Epithelial cell of esophagus (primary cell): ENCODE data around the gene GPRC6A.

Experiments
- DNase-seq: peaks from one replicate; pipeline ENCODE4 v3.0.0; 2010; ENCODE audit warnings: low read depth
- H3K4me3 ChIP-seq: 2 replicates; pipeline ENCODE4 v1.5.1; 2011; ENCODE audit warnings: mild to moderate bottlenecking, low read length, control low read depth
- CTCF ChIP-seq: IDR thresholded peaks from 2 replicates; pipeline ENCODE4 v1.5.1; 2011; ENCODE audit warnings: low read depth, mild to moderate bottlenecking, low read length, control low read depth, inconsistent platforms; ENCODE audit not compliant: insufficient read depth; ENCODE audit errors: missing control alignments

GPRC6A gene

GRCh38 chr6:116773886-116774285 lies 55.0 kb downstream of the GPRC6A start:
- TF ChIP-seq CTCF, result no peak
- DNase-seq, result no peak
- no peak overlapping the region for H3K4me3 ChIP-seq

- DNase-seq, result no peak
- TF ChIP-seq CTCF, result no peak
- H3K4me3 ChIP-seq, result no peak overlapping the region
Observed at GRCh38 chr6:116772450-116772849, 56.4 kb downstream of the GPRC6A start.

- H3K4me3 ChIP-seq, result no peak overlapping the region
- no peak for DNase-seq
- no peak for TF ChIP-seq CTCF
Observed at GRCh38 chr6:116767715-116768114, 61.2 kb downstream of the GPRC6A start.

GRCh38 chr6:116766506-116767176 lies 62.2 kb downstream of the GPRC6A start:
- no peak for TF ChIP-seq CTCF
- H3K4me3 ChIP-seq, result no peak overlapping the region
- DNase-seq, result no peak

GRCh38 chr6:116764961-116765841 lies 63.7 kb downstream of the GPRC6A start, which contains the start of gene FAM162B:
FAM162B (minus strand) TSS chr6:116765719; CDS start chr6:116765576, 143 bp downstream.
- H3K4me3 ChIP-seq, result peak within 1 kb of the TSS; percentile 22
- DNase-seq, result peak; percentile 11
- TF ChIP-seq CTCF, result no peak

- DNase-seq, result no peak
- peak overlapping the region; percentile 22 for H3K4me3 ChIP-seq
Observed at GRCh38 chr6:116764629-116764960, 64.3 kb downstream of the GPRC6A start.

More at GRCh38 chr6:116764629-116764960, 64.3 kb downstream of the GPRC6A start:
- TF ChIP-seq CTCF, result no peak
